Prostate gland (tissue), 2 donors: ENCODE data around the gene BSPH1. TPM values are rescaled to one million over a fixed set of nuclear protein-coding genes. Genes with fewer than 3 reads are reported as not detected.

Source experiments
- DNase-seq: peaks from one replicate; pipeline ENCODE4 v3.0.0-alpha.2; 2019; ENCODE audit warnings: low spot score
- H3K27ac ChIP-seq, 2 donors: fragments of 200-600 bp; sonication (generic); 2 replicates each; pipeline ENCODE4 v1.5.1; 2017 to 2019
- H3K27me3 ChIP-seq: fragments of 200-600 bp; sonication (generic); replicated peaks from 2 replicates; pipeline ENCODE4 v1.5.1; 2019; ENCODE audit not compliant: insufficient read depth
- H3K36me3 ChIP-seq, 2 donors: fragments of 200-600 bp; sonication (generic); 1 replicate in 1 of 2; 2 replicates in 1 of 2; pipeline versions ENCODE4 v1.5.1 to v1.8.1; 2017 to 2019
- H3K4me1 ChIP-seq: fragments of 200-600 bp; sonication (generic); replicated peaks from 2 replicates; pipeline ENCODE4 v1.5.1; 2019
- H3K4me3 ChIP-seq, 2 donors: fragments of 200-600 bp; sonication (generic); 2 replicates each; pipeline ENCODE4 v1.5.1; 2017 to 2019
- H3K9me3 ChIP-seq: fragments of 200-600 bp; sonication (generic); 2 replicates; pipeline ENCODE4 v1.5.1; 2017
- CTCF ChIP-seq, 4 experiments: fragments of 200-600 bp in 2 of 4; fragments of 450-650 bp in 2 of 4; sonication (generic) in 2 of 4; IDR thresholded peaks; 1 replicate in 3 of 4; 2 replicates in 1 of 4; pipeline ENCODE4 v1.5.1; 2016 to 2019; ENCODE audit warnings: antibody characterized with exemption in 4 of 4, mild to moderate bottlenecking in 2 of 4, moderate library complexity in 2 of 4
- POLR2A ChIP-seq: fragments of 450-650 bp; IDR thresholded peaks from one replicate; pipeline ENCODE4 v1.6.1; 2016; ENCODE audit warnings: antibody characterized with exemption, mild to moderate bottlenecking
- POLR2AphosphoS5 ChIP-seq: sonication (generic); formaldehyde crosslinking; IDR thresholded peaks from one replicate; pipeline ENCODE4 v1.6.1; 2017; ENCODE audit warnings: antibody characterized with exemption
- WGBS: methylation state at CpG from one replicate; pipeline ENCODE4 v1.1.5; 2018; 5-methylcytosine and 5-hydroxymethylcytosine counted together
- intact Hi-C: fragments of 100-400 bp; cut with DNase I; formaldehyde crosslinking; loops from one replicate; pipeline ENCODE4 v1.14.2; 2022
- total RNA-seq, 2 donors: library from RNA; depleted of rRNA; stranded (reverse); fragments of >200 nt; gene quantifications; one replicate each; pipeline ENCODE4 v1.1.0, GENCODE V29; 2016

Gene BSPH1
- total RNA-seq, 2 donors from 2014 or later = not detected

DNA sequence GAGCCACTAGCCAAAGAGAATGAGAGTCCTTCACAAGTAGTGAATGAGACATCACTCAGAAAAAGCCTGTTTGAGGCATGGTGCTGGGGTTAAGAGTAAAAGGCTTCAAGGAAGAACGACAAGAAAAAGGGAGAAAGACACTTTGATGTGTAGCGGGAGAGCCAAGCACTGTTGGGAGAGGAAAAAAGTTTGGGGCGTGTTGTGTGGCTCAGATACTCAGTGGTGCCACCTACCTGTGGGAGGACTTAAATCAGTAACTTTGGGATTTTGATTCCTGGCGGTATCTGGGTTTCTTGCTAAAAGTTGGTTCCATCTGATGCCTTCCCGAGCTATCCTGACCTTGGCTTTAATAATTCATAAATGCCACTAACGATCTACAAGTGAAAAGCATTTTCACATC is 14.8 kb upstream of the BSPH1 start:
- intact Hi-C loops = no loop called here
- no peaks in the 10 kb centered on the region for H3K36me3 ChIP-seq
- H3K27ac ChIP-seq = no peak overlapping the region
- H3K9me3 ChIP-seq = no peaks in the 10 kb centered on the region
- no peaks in the 10 kb centered on the region for H3K27me3 ChIP-seq
- 89% methylated on average over 6 of the region's 6 CpGs for WGBS
- no peaks in the 10 kb centered on the region for H3K4me1 ChIP-seq
- H3K4me3 ChIP-seq = no peak overlapping the region
- no peak for DNase-seq
- no peak for TF ChIP-seq POLR2AphosphoS5
- TF ChIP-seq CTCF (IDR thresholded peaks at IDR 0.05) = no peak
- no peak for TF ChIP-seq POLR2A

- no peak overlapping the region for H3K4me3 ChIP-seq
- H3K27me3 ChIP-seq = no peaks in the 10 kb centered on the region
- DNase-seq = no peak
- no peaks in the 10 kb centered on the region for H3K9me3 ChIP-seq
- H3K36me3 ChIP-seq = no peaks in the 10 kb centered on the region
- WGBS = 63% methylated on average over 6 of the region's 6 CpGs
- H3K27ac ChIP-seq = no peak overlapping the region
- no peak for TF ChIP-seq POLR2A
- intact Hi-C loops = no loop called here
- H3K4me1 ChIP-seq = no peaks in the 10 kb centered on the region
Observed at GRCh38 chr19:48004236-48004635, 12.3 kb upstream of the BSPH1 start.

GRCh38 chr19:48000846-48001245 is 8.9 kb upstream of the BSPH1 start:
- WGBS = 86% methylated on average over 6 of the region's 6 CpGs
- no peaks in the 10 kb centered on the region for H3K4me1 ChIP-seq
- no peaks in the 10 kb centered on the region for H3K36me3 ChIP-seq
- no peak for DNase-seq
- no peak overlapping the region for H3K4me3 ChIP-seq
- no peaks in the 10 kb centered on the region for H3K9me3 ChIP-seq
- no peak overlapping the region for H3K27ac ChIP-seq
- intact Hi-C loops = no loop called here
- H3K27me3 ChIP-seq = no peaks in the 10 kb centered on the region
- TF ChIP-seq POLR2AphosphoS5 (no peak), POLR2A (no peak), CTCF (IDR thresholded peaks at IDR 0.05) (no peak)

DNA sequence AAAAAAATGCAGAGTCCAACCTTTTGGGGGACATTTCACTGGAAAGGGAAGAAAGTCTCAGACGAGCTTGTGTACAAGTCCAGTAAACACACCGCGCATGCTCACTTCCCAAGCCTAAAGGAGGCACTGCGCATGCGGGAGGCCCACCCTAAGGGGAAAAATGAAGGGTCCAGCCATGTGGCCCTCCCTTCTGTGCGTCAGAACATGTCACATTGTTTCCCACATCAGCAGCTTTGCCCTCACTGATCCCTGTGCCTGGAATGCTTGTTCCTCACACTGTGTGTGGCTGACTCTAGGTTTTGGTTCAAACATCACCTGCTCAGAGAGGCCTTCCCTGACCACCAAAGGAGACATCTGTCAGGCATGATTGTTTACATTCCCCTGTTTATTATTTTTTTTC is 6.8 kb upstream of the BSPH1 start:
- intact Hi-C loops = no loop called here
- 91% methylated on average over 6 of the region's 6 CpGs for WGBS
- Histone ChIP-seq H3K9me3 (no peaks in the 10 kb centered on the region), H3K4me1 (no peaks in the 10 kb centered on the region), H3K36me3 (no peaks in the 10 kb centered on the region), H3K4me3 (no peak overlapping the region), H3K27ac (no peak overlapping the region), H3K27me3 (no peaks in the 10 kb centered on the region)
- no peak for DNase-seq
- no peak for TF ChIP-seq POLR2AphosphoS5
- TF ChIP-seq CTCF (IDR thresholded peaks at IDR 0.05) = no peak
- no peak for TF ChIP-seq POLR2A

DNA sequence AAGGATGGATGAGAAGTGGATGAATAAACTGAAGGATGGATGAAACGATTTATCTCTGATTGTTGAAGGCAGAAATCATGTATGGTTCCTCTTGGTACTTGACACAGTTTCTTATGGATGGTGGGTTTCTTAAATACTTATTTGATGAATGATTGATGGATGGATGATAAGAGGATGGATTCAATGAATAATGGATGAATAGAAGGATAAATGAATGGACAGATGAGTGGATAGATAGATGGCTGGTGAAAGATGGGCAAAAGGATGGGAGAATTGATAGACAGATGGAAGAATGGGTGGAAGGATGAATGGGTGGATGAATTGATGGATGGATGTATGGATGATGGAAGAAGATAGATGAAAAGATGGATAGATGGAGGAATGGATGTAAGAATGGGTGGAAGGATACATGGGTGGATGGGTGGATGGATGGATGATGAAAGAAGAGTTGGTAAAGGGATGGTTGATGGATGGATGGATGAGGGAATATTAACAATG is 4.3 kb upstream of the BSPH1 start:
- TF ChIP-seq POLR2A = no peak
- TF ChIP-seq CTCF (IDR thresholded peaks at IDR 0.05) = no peak
- no peak for TF ChIP-seq POLR2AphosphoS5
- Histone ChIP-seq H3K27me3 (no peaks in the 10 kb centered on the region), H3K4me3 (no peak overlapping the region), H3K9me3 (no peaks in the 10 kb centered on the region), H3K4me1 (no peaks in the 10 kb centered on the region), H3K27ac (no peak overlapping the region), H3K36me3 (no peaks in the 10 kb centered on the region)
- 84% methylated on average over 1 of the region's 1 CpG for WGBS
- intact Hi-C loops = no loop called here
- DNase-seq = no peak
